RWPE1 (cell line): ENCODE results near the gene CCNQ.

Experiments
- CTCF ChIA-PET: fragments of 350-600 bp; sonication (Branson Sonifier 250); formaldehyde crosslinking; extraction: SDS; loops from one replicate; lab custom pipeline; 2021; lab: Yijun Ruan, JAX
- POLR2A ChIA-PET: fragments of 400-600 bp; formaldehyde crosslinking; extraction: SDS; loops from one replicate; lab custom pipeline; 2020; ENCODE audit warnings: antibody characterized with exemption; ENCODE audit not compliant: low non-redundant PET; lab: Yijun Ruan, JAX
- DNase-seq: peaks from one replicate; pipeline ENCODE4 v3.0.0; 2012; ENCODE audit warnings: low spot score
- H3K27ac ChIP-seq: fragments of 450-650 bp; 2 replicates; pipeline ENCODE4 v1.5.1; 2017
- TF ChIP-seq, protein P1 (sequence below): fragments of 450-650 bp; conservative IDR thresholded peaks from 2 replicates; pipeline ENCODE4 v1.5.1; 2017; ENCODE audit warnings: low read depth, mild to moderate bottlenecking

Gene CCNQ

DNA sequence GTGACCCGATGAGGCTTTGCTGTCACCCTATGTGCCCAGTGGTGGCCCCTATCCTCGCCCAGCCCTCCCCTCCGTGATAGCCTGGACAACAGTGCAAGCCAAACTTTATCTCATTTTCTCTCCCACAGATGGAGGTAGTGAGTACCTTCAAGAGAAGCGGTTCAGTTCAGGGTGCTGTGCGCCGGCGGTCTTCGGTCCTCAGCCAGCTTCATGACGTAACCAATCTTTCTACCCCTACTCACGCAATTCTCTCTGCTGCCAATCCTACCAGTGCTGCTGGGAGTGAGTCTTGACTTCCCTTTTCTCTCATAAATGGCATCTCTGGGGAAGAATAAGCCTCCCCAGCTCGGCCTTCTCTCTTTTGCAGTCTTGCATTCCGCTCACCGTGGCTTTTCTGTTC lies 29.5 kb downstream of the CCNQ start:
- POLR2A ChIA-PET = no interaction called here
- no peak for DNase-seq
- TF ChIP-seq, protein P1, sequence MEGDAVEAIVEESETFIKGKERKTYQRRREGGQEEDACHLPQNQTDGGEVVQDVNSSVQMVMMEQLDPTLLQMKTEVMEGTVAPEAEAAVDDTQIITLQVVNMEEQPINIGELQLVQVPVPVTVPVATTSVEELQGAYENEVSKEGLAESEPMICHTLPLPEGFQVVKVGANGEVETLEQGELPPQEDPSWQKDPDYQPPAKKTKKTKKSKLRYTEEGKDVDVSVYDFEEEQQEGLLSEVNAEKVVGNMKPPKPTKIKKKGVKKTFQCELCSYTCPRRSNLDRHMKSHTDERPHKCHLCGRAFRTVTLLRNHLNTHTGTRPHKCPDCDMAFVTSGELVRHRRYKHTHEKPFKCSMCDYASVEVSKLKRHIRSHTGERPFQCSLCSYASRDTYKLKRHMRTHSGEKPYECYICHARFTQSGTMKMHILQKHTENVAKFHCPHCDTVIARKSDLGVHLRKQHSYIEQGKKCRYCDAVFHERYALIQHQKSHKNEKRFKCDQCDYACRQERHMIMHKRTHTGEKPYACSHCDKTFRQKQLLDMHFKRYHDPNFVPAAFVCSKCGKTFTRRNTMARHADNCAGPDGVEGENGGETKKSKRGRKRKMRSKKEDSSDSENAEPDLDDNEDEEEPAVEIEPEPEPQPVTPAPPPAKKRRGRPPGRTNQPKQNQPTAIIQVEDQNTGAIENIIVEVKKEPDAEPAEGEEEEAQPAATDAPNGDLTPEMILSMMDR = no peak
- H3K27ac ChIP-seq = no peak overlapping the region
- CTCF ChIA-PET = interaction anchor here (0.6 to 1.3 kb wide), 3 partner anchors 12 to 35 kb away, joined by 4 to 5 read pairs (median 4); no protein-coding TSS in a partner anchor

DNA sequence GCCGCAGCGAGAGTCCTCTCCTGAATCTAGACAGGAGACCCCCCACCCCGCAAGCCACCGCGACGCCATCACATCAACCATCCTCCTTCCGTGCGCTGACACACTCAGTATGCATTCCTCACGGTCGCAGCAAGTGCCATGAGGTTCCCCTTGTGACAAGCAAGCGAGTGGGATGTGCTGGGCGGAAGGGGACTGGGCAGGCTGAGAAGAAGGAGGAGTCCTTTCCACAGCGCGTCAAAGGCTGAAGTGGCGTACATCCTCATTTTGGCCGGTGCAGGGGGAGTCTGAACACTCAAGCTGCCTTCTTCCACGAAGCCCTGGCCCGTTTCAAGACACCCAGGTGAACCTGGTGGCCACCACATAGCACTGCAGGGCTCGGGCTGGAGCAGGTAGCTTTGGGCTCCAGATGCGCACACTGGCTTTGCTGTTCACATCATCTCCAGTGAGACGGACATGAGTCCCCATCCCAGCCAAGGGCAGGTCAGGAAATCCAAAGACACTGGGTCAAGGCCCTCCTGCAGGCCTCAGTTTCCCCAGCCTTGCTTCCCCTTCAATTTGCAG lies 30.4 kb downstream of the CCNQ start:
- TF ChIP-seq, protein P1 = no peak
- POLR2A ChIA-PET = no interaction called here
- DNase-seq = no peak
- CTCF ChIA-PET = interaction anchor here (0.6 to 1.3 kb wide), 6 partner anchors 14 to 99 kb away, joined by 3 to 5 read pairs (median 4); no protein-coding TSS in a partner anchor
- no peak overlapping the region for H3K27ac ChIP-seq

DNA sequence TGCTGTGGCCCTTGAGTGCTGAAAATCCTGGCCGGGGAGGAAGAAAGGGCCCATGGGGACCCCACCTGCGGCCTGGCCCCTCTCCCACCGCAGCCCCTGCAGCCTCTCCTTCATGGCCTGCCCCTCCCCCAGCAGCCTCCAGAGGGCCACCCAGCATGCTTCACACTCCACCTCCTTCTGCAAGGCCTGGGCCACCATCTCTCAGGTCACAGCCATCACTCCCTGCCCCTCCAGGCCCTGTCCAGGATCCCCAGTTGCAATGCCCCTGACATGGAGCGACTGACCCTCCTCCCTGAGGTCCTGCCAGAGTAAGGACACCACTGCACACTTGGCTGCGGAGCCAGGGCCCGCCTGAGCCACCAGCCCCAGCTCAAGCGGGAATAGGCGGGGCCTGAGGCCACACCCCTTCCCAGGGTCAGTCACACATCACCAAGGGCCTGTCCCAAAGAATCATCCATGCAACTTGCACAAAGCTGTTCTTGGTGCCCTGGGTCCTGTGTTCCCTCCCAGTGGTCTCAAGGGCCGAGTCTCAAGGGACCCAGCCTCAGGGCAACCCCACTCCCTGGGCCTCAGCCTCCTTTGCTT lies 32.9 kb downstream of the CCNQ start:
- POLR2A ChIA-PET = no interaction called here
- DNase-seq = no peak
- CTCF ChIA-PET = no interaction called here
- TF ChIP-seq, protein P1 = no peak
- no peak overlapping the region for H3K27ac ChIP-seq

DNA sequence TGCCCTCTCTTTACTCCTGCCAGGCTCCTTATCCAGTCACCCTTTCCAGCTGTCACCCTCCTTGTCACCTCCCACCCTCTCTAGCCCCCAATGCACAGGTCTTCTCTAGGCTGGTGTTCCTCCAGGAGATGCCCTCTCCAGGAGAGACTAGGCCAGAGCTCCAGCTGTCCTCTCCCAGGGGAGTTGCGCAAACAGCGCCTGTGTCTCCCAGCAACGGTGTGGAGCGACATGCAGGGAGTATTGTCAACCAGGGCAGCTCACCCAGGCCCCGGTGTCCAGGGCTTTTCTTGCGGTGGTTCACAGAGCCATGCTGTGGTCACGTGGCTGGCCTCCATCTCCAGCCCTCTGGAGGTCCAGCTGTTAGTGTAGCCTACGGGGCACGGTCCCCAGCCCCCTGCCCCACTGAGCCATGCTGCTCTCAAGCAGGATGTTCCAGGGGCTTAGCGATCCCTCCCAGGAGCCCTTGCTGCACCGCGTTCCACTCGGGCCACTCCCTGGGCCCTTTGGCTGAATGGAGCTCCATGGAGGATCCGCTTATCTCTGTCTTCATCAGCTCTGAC lies 34.8 kb downstream of the CCNQ start:
- no peak for DNase-seq

DNA sequence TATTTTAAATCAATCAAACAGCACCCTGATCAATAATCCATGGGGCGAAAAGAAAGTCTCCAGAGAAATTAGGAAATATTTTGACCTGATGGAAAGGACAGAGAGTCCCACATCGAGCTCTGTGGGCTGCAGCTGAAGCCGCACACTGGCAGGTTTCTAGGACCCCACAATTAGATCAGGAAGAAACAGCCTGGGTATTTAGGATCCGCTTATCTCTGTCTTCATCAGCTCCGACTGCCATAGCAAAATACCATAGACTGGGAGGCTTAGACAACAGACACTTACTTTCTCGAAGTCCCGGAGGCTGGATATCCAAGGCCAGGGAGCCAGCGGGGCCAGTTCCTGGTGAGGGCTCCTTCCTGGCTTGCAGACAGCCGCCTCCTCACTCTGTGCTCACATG lies 36.4 kb downstream of the CCNQ start:
- no peak overlapping the region for H3K27ac ChIP-seq
- POLR2A ChIA-PET = no interaction called here
- CTCF ChIA-PET = no interaction called here
- no peak for DNase-seq
- TF ChIP-seq, protein P1 = no peak

More for the DNA sequence above, 34.8 kb downstream of the CCNQ start:
- TF ChIP-seq, protein P1 = no peak
- ChIA-PET CTCF (interaction anchor here (1.1 kb wide), 1 partner anchor 104 kb away, joined by 3 read pairs; no protein-coding TSS in a partner anchor), POLR2A (no interaction called here)
- no peak overlapping the region for H3K27ac ChIP-seq

DNA sequence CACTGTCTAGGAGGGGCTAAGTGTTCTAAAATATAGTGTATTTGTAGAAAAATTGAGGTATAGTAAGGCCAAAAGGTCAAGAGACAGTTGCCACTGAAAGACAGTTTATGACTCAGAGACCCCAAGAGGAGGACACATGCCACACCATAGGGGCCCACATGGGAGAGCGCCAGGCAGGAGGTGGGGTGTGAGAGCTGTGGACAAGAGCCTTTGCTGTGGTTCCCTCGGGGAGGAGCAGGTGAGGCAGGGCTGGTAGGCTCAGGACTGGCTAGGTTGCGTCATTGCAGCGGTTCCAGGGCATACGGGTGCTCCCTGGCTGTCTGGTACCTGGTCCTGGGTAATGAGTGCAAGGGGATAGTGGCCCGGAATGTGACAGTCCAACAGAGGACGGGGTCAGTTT lies 37.6 kb downstream of the CCNQ start:
- POLR2A ChIA-PET = no interaction called here
- DNase-seq = no peak
- no peak overlapping the region for H3K27ac ChIP-seq
- CTCF ChIA-PET = no interaction called here
- TF ChIP-seq, protein P1 = no peak
